Vagina (tissue), 2 donors: ENCODE measurements around the gene ZBTB38. TPM values are rescaled to one million over a fixed set of nuclear protein-coding genes. Genes with fewer than 3 reads are reported as not detected.

ENCODE experiments used
- DNase-seq, 2 donors: peaks; one replicate each; pipeline ENCODE4 v3.0.0-alpha.2; 2017; ENCODE audit errors: extremely low spot score in 2 of 2
- H3K27ac ChIP-seq: fragments of 200-600 bp; sonication (generic); one replicate; pipeline ENCODE4 v1.5.1; 2019
- H3K27me3 ChIP-seq: fragments of 200-600 bp; sonication (generic); one replicate; pipeline ENCODE4 v1.5.1; 2019
- H3K36me3 ChIP-seq, 2 donors: fragments of 200-600 bp; sonication (generic); one replicate each; pipeline ENCODE4 v1.5.1; 2017 to 2019
- H3K4me1 ChIP-seq: fragments of 200-600 bp; sonication (generic); one replicate; pipeline ENCODE4 v1.5.1; 2019
- H3K4me3 ChIP-seq, 2 donors: fragments of 200-600 bp; sonication (generic); 1 replicate in 1 of 2; 2 replicates in 1 of 2; pipeline ENCODE4 v1.5.1; 2016 to 2019
- H3K9me3 ChIP-seq: fragments of 200-600 bp; sonication (generic); one replicate; pipeline ENCODE4 v1.5.1; 2019
- POLR2A ChIP-seq, 2 donors: fragments of 450-650 bp; IDR thresholded peaks; one replicate each; pipeline ENCODE4 v1.6.1; 2017; ENCODE audit warnings: antibody characterized with exemption in 2 of 2, mild to moderate bottlenecking in 2 of 2, moderate library complexity in 2 of 2
- POLR2AphosphoS5 ChIP-seq, 2 donors: sonication (generic); formaldehyde crosslinking; IDR thresholded peaks; one replicate each; pipeline ENCODE4 v1.9.0; 2017; ENCODE audit warnings: antibody characterized with exemption in 2 of 2, mild to moderate bottlenecking in 2 of 2, low read depth in 1 of 2; ENCODE audit not compliant: insufficient read depth in 1 of 2
- intact Hi-C: fragments of 100-400 bp; cut with DNase I; formaldehyde crosslinking; loops from one replicate; pipeline ENCODE4 v1.15.1; 2023
- total RNA-seq: library from RNA; depleted of rRNA; stranded (reverse); fragments of >200 nt; gene quantifications from one replicate; pipeline ENCODE4 v1.2.3, GENCODE V29; 2016
- TF ChIP-seq, protein P1 (sequence below), 3 experiments: fragments of 450-650 bp in 2 of 3; fragments of 200-600 bp in 1 of 3; sonication (generic) in 1 of 3; IDR thresholded peaks; one replicate each; pipeline ENCODE4 v1.5.1; 2017 to 2019; ENCODE audit warnings: antibody characterized with exemption in 3 of 3, mild to moderate bottlenecking in 2 of 3, moderate library complexity in 2 of 3

ZBTB38 gene
- total RNA-seq, 1 donor from 2014 or later, result 88.6 TPM

DNA sequence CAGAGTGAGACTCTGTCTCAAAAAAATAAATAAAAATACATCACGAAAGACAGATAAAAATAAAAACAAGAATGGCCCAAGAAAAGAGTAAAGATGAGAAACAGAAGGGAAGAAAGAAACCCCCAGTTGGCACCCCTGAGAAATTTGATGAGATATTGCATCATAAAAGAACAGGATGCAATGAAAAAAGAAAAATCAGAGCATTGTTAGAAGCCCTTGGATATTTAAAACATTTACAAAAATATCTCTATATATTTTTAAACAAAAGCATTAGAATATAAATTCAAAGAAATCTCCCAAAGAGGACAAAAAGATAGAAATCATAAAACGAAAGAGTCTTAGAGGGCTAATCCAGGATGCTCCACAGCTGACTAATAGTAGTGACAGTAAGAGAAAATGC, 18.6 kb upstream of the ZBTB38 start:
- no peak for DNase-seq
- no peak overlapping the region for H3K4me3 ChIP-seq
- no peaks in the 10 kb centered on the region for H3K27me3 ChIP-seq
- no peaks in the 10 kb centered on the region for H3K9me3 ChIP-seq
- no peaks in the 10 kb centered on the region for H3K4me1 ChIP-seq
- no peak for TF ChIP-seq POLR2A (IDR thresholded peaks at IDR 0.05)
- TF ChIP-seq, protein P1, sequence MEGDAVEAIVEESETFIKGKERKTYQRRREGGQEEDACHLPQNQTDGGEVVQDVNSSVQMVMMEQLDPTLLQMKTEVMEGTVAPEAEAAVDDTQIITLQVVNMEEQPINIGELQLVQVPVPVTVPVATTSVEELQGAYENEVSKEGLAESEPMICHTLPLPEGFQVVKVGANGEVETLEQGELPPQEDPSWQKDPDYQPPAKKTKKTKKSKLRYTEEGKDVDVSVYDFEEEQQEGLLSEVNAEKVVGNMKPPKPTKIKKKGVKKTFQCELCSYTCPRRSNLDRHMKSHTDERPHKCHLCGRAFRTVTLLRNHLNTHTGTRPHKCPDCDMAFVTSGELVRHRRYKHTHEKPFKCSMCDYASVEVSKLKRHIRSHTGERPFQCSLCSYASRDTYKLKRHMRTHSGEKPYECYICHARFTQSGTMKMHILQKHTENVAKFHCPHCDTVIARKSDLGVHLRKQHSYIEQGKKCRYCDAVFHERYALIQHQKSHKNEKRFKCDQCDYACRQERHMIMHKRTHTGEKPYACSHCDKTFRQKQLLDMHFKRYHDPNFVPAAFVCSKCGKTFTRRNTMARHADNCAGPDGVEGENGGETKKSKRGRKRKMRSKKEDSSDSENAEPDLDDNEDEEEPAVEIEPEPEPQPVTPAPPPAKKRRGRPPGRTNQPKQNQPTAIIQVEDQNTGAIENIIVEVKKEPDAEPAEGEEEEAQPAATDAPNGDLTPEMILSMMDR (IDR thresholded peaks at IDR 0.05), result no peak
- no peak for TF ChIP-seq POLR2AphosphoS5 (IDR thresholded peaks at IDR 0.05; ENCODE audit: insufficient read depth in 1 of 2, low read depth in 1 of 2)
- no peaks in the 10 kb centered on the region for H3K36me3 ChIP-seq
- H3K27ac ChIP-seq, result no peak overlapping the region
- intact Hi-C loops, result no loop called here

DNA sequence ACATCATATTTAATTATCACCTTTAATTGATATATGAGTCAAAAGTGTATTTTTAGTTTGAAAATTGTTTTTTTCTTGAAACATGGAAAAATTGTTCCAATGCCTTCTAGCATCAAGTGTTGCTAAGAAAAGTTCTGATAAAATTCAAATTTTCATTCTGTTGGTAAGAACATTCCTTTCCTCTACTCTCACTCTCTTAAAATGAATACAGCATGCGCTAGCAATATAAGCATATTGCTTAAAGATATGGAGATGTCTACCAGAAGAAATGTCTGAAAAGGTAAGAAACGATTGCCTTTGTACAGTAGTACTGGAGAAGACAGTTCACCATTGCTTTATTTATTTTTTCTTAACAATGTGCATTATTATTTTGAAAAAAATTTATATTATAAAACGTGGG, 17.6 kb upstream of the ZBTB38 start:
- TF ChIP-seq POLR2A (IDR thresholded peaks at IDR 0.05) (no peak), POLR2AphosphoS5 (IDR thresholded peaks at IDR 0.05; ENCODE audit: insufficient read depth in 1 of 2, low read depth in 1 of 2) (no peak)
- TF ChIP-seq, protein P1 (IDR thresholded peaks at IDR 0.05), result no peak
- intact Hi-C loops, result no loop called here
- H3K27me3 ChIP-seq, result no peaks in the 10 kb centered on the region

GRCh38 chr3:141352262-141352984, 15.9 kb upstream of the ZBTB38 start:
- TF ChIP-seq POLR2AphosphoS5 (IDR thresholded peaks at IDR 0.05; ENCODE audit: insufficient read depth in 1 of 2, low read depth in 1 of 2), result no peak
- TF ChIP-seq, protein P1 (IDR thresholded peaks at IDR 0.05), result no peak
- TF ChIP-seq POLR2A (IDR thresholded peaks at IDR 0.05), result no peak
- Histone ChIP-seq H3K27ac (no peak overlapping the region), H3K9me3 (no peaks in the 10 kb centered on the region), H3K4me3 (no peak overlapping the region), H3K36me3 (no peaks in the 10 kb centered on the region), H3K27me3 (no peaks in the 10 kb centered on the region), H3K4me1 (no peaks in the 10 kb centered on the region)
- intact Hi-C loops, result no loop called here
- no peak for DNase-seq

More for the DNA sequence above, 17.6 kb upstream of the ZBTB38 start:
- Histone ChIP-seq H3K4me3 (no peak overlapping the region), H3K4me1 (no peaks in the 10 kb centered on the region), H3K36me3 (no peaks in the 10 kb centered on the region), H3K9me3 (no peaks in the 10 kb centered on the region), H3K27ac (no peak overlapping the region)
- DNase-seq, result no peak

DNA sequence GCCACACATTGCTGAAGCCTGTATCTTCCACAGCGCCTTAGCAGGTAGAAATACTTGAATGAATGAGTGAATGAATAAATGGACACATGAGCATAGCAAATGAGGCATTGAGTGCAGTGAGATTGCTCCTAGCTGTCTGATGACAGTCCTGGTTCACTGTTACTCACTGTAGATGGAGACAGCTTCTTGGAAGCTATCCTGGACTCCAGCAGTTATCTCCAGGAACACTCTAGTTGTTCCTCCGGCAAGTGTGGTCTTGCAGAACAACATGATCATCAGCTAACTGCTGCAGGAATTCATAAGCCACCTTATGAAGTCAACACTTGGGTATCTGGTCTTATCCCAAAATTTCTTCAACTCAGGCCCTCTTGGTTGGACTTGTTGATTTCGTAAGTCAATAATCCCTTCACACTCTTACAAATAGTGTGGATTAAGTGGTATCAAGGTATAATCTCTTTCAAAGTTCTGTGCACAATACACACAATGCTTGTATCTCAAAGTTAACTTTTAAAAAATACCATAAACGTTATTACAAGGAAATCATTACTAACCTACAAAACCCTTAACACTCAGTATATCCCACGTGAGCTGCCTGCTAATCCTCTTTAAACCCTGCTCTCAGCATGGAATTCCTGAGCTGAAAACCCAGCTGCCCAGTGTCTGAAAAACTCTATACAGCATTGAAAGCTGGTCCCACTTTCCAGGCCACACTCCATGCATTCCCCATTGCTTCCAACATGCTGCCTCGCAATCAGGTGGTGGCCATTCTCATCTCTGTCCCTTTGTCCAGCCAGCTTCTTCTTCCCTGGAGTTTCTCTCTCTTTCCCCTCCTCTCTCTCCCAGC, 14.4 kb upstream of the ZBTB38 start:
- Histone ChIP-seq H3K4me1 (no peaks in the 10 kb centered on the region), H3K36me3 (no peaks in the 10 kb centered on the region), H3K4me3 (no peak overlapping the region), H3K27me3 (no peaks in the 10 kb centered on the region), H3K9me3 (no peaks in the 10 kb centered on the region), H3K27ac (no peak overlapping the region)
- no peak for TF ChIP-seq POLR2A (IDR thresholded peaks at IDR 0.05)
- TF ChIP-seq, protein P1 (IDR thresholded peaks at IDR 0.05), result no peak
- intact Hi-C loops, result no loop called here
- DNase-seq, result no peak

DNA sequence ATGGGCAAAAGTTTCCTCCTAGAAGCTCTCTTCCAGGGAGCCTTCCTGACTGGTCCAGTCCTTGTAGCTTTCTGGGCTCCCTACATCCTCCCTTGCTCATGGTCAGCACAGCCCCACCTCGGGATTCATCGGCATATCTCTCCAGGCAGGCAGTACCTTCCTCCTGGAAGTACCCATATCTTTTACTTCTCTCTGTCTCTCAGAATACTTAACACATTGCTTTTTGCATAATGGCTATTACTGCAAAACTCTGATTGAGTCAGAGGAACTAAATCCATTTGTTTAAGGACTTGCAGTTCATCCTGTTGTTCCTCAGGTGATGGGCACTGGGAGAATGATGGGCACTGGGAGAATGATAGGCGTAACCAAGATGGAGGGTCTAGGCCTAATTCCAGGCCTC, 13.8 kb upstream of the ZBTB38 start:
- no peak for TF ChIP-seq POLR2A (IDR thresholded peaks at IDR 0.05)
- TF ChIP-seq, protein P1 (IDR thresholded peaks at IDR 0.05), result no peak
- TF ChIP-seq POLR2AphosphoS5 (IDR thresholded peaks at IDR 0.05; ENCODE audit: insufficient read depth in 1 of 2, low read depth in 1 of 2), result no peak
- intact Hi-C loops, result no loop called here
- no peaks in the 10 kb centered on the region for H3K27me3 ChIP-seq
- no peaks in the 10 kb centered on the region for H3K4me1 ChIP-seq
- no peaks in the 10 kb centered on the region for H3K36me3 ChIP-seq
- DNase-seq, result no peak
- H3K27ac ChIP-seq, result no peak overlapping the region
- H3K4me3 ChIP-seq, result no peak overlapping the region
- no peaks in the 10 kb centered on the region for H3K9me3 ChIP-seq
